K562 (cell line): ENCODE data around the gene TMEM41B. TPM values are rescaled to one million over a fixed set of nuclear protein-coding genes. Genes with fewer than 3 reads are reported as not detected.

Source experiments
- ARID3A ChIP-seq: IDR thresholded peaks from 2 replicates; pipeline ENCODE4 v1.6.1; 2012; ENCODE audit warnings: low read depth, low read length, improper control_type of control experiment, borderline replicate concordance
- ATF1 ChIP-seq, 2 experiments: fragments of 450-650 bp in 1 of 2; IDR thresholded peaks; 2 replicates each; pipeline ENCODE4 v1.6.1; 2016; ENCODE audit warnings: missing compliant biosample characterization in 1 of 2, missing genetic modification characterization in 1 of 2
- CBFA2T2 ChIP-seq: fragments of 450-650 bp; conservative IDR thresholded peaks from 2 replicates; pipeline ENCODE4 v1.6.1; 2017; ENCODE audit warnings: mild to moderate bottlenecking
- EP300 ChIP-seq: IDR thresholded peaks from 2 replicates; pipeline ENCODE4 v1.6.1; 2012; ENCODE audit warnings: low read length, improper control_type of control experiment
- FIP1L1 ChIP-seq: fragments of 200-400 bp; formaldehyde crosslinking; IDR thresholded peaks from 2 replicates; pipeline ENCODE4 v1.6.1; 2018; ENCODE audit warnings: mild to moderate bottlenecking, low read depth, low read length; ENCODE audit not compliant: poor library complexity, severe bottlenecking
- FOSL1 ChIP-seq: fragments of 200-800 bp; sonication (Bioruptor generic); conservative IDR thresholded peaks from 2 replicates; pipeline ENCODE4 v1.6.1; 2016; ENCODE audit warnings: missing genetic modification characterization, missing compliant biosample characterization
- GABPB1 ChIP-seq: sonication (generic); formaldehyde crosslinking; IDR thresholded peaks from 2 replicates; pipeline ENCODE4 v1.8.0; 2022; ENCODE audit warnings: mild to moderate bottlenecking, missing genetic modification reagents
- GATAD2B ChIP-seq: fragments of 450-650 bp; IDR thresholded peaks from 2 replicates; pipeline ENCODE4 v1.6.1; 2017; ENCODE audit warnings: mild to moderate bottlenecking, borderline replicate concordance
- MTA1 ChIP-seq: fragments of 450-650 bp; IDR thresholded peaks from 2 replicates; pipeline ENCODE4 v1.6.1; 2017; ENCODE audit warnings: borderline replicate concordance
- RFX7 ChIP-seq: fragments of 250-450 bp; sonication (Bioruptor Pico); IDR thresholded peaks from 2 replicates; pipeline ENCODE4 v1.5.1; 2021; ENCODE audit warnings: mild to moderate bottlenecking
- SMARCA4 ChIP-seq: fragments of 450-650 bp; IDR thresholded peaks from 2 replicates; pipeline ENCODE4 v1.6.1; 2016
- SNRNP70 ChIP-seq: fragments of 200-400 bp; formaldehyde crosslinking; optimal IDR thresholded peaks from 2 replicates; pipeline ENCODE3; 2017; ENCODE audit warnings: low read depth, low read length
- TARDBP ChIP-seq: fragments of 450-650 bp; IDR thresholded peaks from 2 replicates; pipeline ENCODE4 v1.6.1; 2016
- TFAP4 ChIP-seq: sonication (generic); formaldehyde crosslinking; IDR thresholded peaks from 2 replicates; pipeline ENCODE4 v1.8.0; 2022; ENCODE audit warnings: missing genetic modification reagents, mild to moderate bottlenecking, moderate library complexity, borderline replicate concordance
- VEZF1 ChIP-seq: fragments of 200-800 bp; sonication (Bioruptor generic); IDR thresholded peaks from 2 replicates; pipeline ENCODE4 v1.6.1; 2017; ENCODE audit warnings: missing genetic modification characterization, missing compliant biosample characterization
- ZFP36 ChIP-seq: fragments of 150-350 bp; IDR thresholded peaks from 2 replicates; pipeline ENCODE4 v1.6.1; 2018; ENCODE audit warnings: low read length, low read depth; ENCODE audit not compliant: partially characterized antibody
- ZHX1 ChIP-seq: fragments of 150-350 bp; conservative IDR thresholded peaks from 2 replicates; pipeline ENCODE4 v1.6.1; 2014; ENCODE audit warnings: low read length
- ZNF3 ChIP-seq: fragments of 250-450 bp; sonication (Bioruptor Pico); IDR thresholded peaks from 2 replicates; pipeline ENCODE4 v1.5.0; 2021; ENCODE audit warnings: mild to moderate bottlenecking, moderate library complexity
- ZNF740 ChIP-seq, 3 experiments: fragments of 200-800 bp in 1 of 3; sonication (Bioruptor generic) in 1 of 3; sonication (generic) in 1 of 3; formaldehyde crosslinking in 1 of 3; IDR thresholded peaks; 2 replicates each; pipeline versions ENCODE4 v1.6.1 to v1.8.0; 2016 to 2022; ENCODE audit warnings: mild to moderate bottlenecking in 2 of 3, missing compliant biosample characterization in 2 of 3, missing genetic modification characterization in 2 of 3, missing genetic modification reagents in 1 of 3
- polyA plus RNA-seq, 8 experiments: library from polyadenylated mRNA; depleted of rRNA in 4 of 8; stranded (reverse) in 5 of 8; unstranded in 3 of 8; fragments of >200 nt; fragmentation: Nextera tagmentation in 2 of 8; fragmentation: Illumina TruSeq in 1 of 8; extraction: Ambion mirVana in 2 of 8; extraction: Trizol in 1 of 8; gene quantifications; 2 replicates each; pipeline versions ENCODE4 v1.2.1 to v1.2.3, GENCODE V29; 2011 to 2014; ENCODE audit warnings: inconsistent platforms in 1 of 8, missing spikeins in 1 of 8
- total RNA-seq, 7 experiments: library from RNA; depleted of rRNA in 6 of 7; stranded (reverse); fragments of >200 nt in 6 of 7; fragmentation: Illumina TruSeq in 2 of 7; extraction: Trizol in 2 of 7; gene quantifications; 2 replicates each; pipeline versions ENCODE4 v1.2.1 to v1.2.3, GENCODE V29; 2011 to 2021; ENCODE audit warnings: low replicate concordance in 1 of 7

The TMEM41B gene
- total and polyA plus RNA-seq, 9 of the 15 experiments (the other 6 are each of a cell fraction or from before 2014, with no cell fraction given), result 17.1 to 89.6 (median 48.7) TPM

GRCh38 chr11:9314291-9315077 is at the start of gene TMEM41B (continued):
- TF ChIP-seq VEZF1 (CRISPR knock-in tag) (peak; percentile 73), TFAP4 (CRISPR knock-in tag) (peak; percentile 86; the same call in 1 of the 2 replicates), SMARCA4 (0 out of 2 replicates have a peak, but pooled peaks have one; percentile 37), GATAD2B (peak; percentile 42; the same call in 1 of the 2 replicates), FOSL1 (tag) (peak; percentile 68), ATF1 (CRISPR knock-in tag; IDR thresholded peaks at IDR 0.05) (peak; percentile 62; the same call in 1 of the 2 replicates), ATF1 (tag; IDR thresholded peaks at IDR 0.05) (peak; percentile 91), ZNF740 (CRISPR knock-in tag; IDR thresholded peaks at IDR 0.05) (no peak), ZNF740 (tag; IDR thresholded peaks at IDR 0.05) (no peak), RFX7 (CRISPR knock-in tag) (peak; percentile 65; the same call in 1 of the 2 replicates), MTA1 (peak; percentile 89), SNRNP70 (no peak), ZFP36 (peak; percentile 14), CBFA2T2 (no peak), ZNF3 (CRISPR knock-in tag) (no peak), GABPB1 (CRISPR knock-in tag) (peak; percentile 90), ZHX1 (no peak), ARID3A (peak; percentile 90), FIP1L1 (no peak), EP300 (peak; percentile 68), TARDBP (no peak)
